HG03196 (cell line): ENCODE measurements around the gene SIRT7.
A peak's percentile ranks its signal among the peaks of the same experiment; 100 is the strongest.

Experiments used
- ATAC-seq: cut with Tn5 transposase; IDR thresholded peaks from one replicate; pipeline ENCODE4 v1.9.1; 2021; ENCODE audit not compliant: unreplicated experiment

SIRT7 gene

GRCh38 chr17:81905993-81906392 lies 12.0 kb downstream of the SIRT7 start:
- no peak for ATAC-seq

GRCh38 chr17:81905424-81905875 lies 12.5 kb downstream of the SIRT7 start:
- ATAC-seq: no peak

GRCh38 chr17:81904600-81905423 lies 13.2 kb downstream of the SIRT7 start:
- no peak for ATAC-seq

GRCh38 chr17:81903896-81904599 lies 13.9 kb downstream of the SIRT7 start:
- no peak for ATAC-seq

- no peak for ATAC-seq
Observed at GRCh38 chr17:81903415-81903831, 14.6 kb downstream of the SIRT7 start.

- no peak for ATAC-seq
Observed at GRCh38 chr17:81902653-81903414, 15.1 kb downstream of the SIRT7 start.

GRCh38 chr17:81902023-81902652 lies 15.8 kb downstream of the SIRT7 start, which contains the start of gene NPB:
Gene NPB (plus strand): TSS chr17:81902238. CDS start chr17:81902278, 40 bp downstream.
- ATAC-seq: no peak

GRCh38 chr17:81901167-81902022 lies 16.6 kb downstream of the SIRT7 start:
- no peak for ATAC-seq

GRCh38 chr17:81900181-81900820 lies 17.7 kb downstream of the SIRT7 start:
- ATAC-seq: no peak

GRCh38 chr17:81899514-81900166 lies 18.3 kb downstream of the SIRT7 start:
- ATAC-seq: no peak

- no peak for ATAC-seq
Observed at GRCh38 chr17:81898885-81899284, 19.1 kb downstream of the SIRT7 start.

- ATAC-seq: no peak
Observed at GRCh38 chr17:81898029-81898866, 19.7 kb downstream of the SIRT7 start.

- ATAC-seq: no peak
Observed at GRCh38 chr17:81895400-81895799, 22.6 kb downstream of the SIRT7 start.

- ATAC-seq: no peak
Observed at GRCh38 chr17:81891303-81891552, 26.7 kb downstream of the SIRT7 start.

GRCh38 chr17:81890447-81891302 lies 27.3 kb downstream of the SIRT7 start:
- ATAC-seq: peak; percentile 16

GRCh38 chr17:81889602-81890001 lies 28.4 kb downstream of the SIRT7 start:
- ATAC-seq: no peak

- ATAC-seq: no peak
Observed at GRCh38 chr17:81888988-81889595, 28.9 kb downstream of the SIRT7 start.
